Measurements from ENCODE around the gene RASSF8. TPM values are rescaled to one million over a fixed set of nuclear protein-coding genes. Genes with fewer than 3 reads are reported as not detected.

RASSF8 gene
- total and polyA plus RNA-seq, 9 of the 15 experiments (the other 6 are each of a cell fraction or from before 2014, with no cell fraction given), result 0.01 to 0.36 (median 0.12) TPM; not detected in 1

DNA sequence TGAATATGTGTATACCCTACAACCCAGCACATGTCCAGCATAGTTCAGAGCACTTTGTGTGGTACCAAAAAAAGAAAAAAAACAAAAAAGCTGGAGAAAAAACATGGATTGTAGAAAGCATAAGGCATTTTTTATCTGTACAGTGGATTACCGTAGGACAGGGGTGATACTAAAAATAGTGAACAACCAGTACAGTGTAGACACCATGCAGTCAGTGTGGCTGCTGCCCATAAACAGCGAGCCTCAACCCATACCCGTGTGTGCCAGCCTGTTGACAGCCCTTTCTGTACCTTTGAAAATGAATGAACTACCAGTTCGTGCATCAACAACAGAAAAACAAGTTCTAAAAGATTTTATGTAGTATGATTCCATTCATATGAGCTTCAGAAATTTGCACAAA lies 25.1 kb downstream of the RASSF8 start (continued):
- TF ChIP-seq CHCHD3 (CRISPR knock-in tag; IDR thresholded peaks at IDR 0.05) (no peak), RBM17 (IDR thresholded peaks at IDR 0.05; ENCODE audit: borderline replicate concordance, low read depth, low read length) (no peak), KAT8 (IDR thresholded peaks at IDR 0.05; ENCODE audit: low read depth) (no peak), POLR2AphosphoS2 (IDR thresholded peaks at IDR 0.05; ENCODE audit: low read length) (no peak), ZNF668 (CRISPR knock-in tag; IDR thresholded peaks at IDR 0.05) (no peak), FOXA3 (CRISPR knock-in tag; conservative IDR thresholded peaks at IDR 0.05 in 1 of 2, IDR thresholded peaks at IDR 0.05 in 1 of 2) (no peak), STAG1 (CRISPR knock-in tag; IDR thresholded peaks at IDR 0.05; ENCODE audit: borderline replicate concordance) (no peak), TAF9B (IDR thresholded peaks at IDR 0.05; ENCODE audit: partially characterized antibody) (no peak), NELFE (IDR thresholded peaks at IDR 0.05; ENCODE audit: insufficient read depth, insufficient read length) (no peak)
- TF ChIP-seq, protein P1, sequence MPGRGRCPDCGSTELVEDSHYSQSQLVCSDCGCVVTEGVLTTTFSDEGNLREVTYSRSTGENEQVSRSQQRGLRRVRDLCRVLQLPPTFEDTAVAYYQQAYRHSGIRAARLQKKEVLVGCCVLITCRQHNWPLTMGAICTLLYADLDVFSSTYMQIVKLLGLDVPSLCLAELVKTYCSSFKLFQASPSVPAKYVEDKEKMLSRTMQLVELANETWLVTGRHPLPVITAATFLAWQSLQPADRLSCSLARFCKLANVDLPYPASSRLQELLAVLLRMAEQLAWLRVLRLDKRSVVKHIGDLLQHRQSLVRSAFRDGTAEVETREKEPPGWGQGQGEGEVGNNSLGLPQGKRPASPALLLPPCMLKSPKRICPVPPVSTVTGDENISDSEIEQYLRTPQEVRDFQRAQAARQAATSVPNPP (IDR thresholded peaks at IDR 0.05; ENCODE audit: borderline replicate concordance, insufficient read depth, insufficient read length), result no peak
- TF ChIP-seq, protein P2, sequence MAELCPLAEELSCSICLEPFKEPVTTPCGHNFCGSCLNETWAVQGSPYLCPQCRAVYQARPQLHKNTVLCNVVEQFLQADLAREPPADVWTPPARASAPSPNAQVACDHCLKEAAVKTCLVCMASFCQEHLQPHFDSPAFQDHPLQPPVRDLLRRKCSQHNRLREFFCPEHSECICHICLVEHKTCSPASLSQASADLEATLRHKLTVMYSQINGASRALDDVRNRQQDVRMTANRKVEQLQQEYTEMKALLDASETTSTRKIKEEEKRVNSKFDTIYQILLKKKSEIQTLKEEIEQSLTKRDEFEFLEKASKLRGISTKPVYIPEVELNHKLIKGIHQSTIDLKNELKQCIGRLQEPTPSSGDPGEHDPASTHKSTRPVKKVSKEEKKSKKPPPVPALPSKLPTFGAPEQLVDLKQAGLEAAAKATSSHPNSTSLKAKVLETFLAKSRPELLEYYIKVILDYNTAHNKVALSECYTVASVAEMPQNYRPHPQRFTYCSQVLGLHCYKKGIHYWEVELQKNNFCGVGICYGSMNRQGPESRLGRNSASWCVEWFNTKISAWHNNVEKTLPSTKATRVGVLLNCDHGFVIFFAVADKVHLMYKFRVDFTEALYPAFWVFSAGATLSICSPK (IDR thresholded peaks at IDR 0.05; ENCODE audit: borderline replicate concordance), result no peak
- TF ChIP-seq, protein P3, sequence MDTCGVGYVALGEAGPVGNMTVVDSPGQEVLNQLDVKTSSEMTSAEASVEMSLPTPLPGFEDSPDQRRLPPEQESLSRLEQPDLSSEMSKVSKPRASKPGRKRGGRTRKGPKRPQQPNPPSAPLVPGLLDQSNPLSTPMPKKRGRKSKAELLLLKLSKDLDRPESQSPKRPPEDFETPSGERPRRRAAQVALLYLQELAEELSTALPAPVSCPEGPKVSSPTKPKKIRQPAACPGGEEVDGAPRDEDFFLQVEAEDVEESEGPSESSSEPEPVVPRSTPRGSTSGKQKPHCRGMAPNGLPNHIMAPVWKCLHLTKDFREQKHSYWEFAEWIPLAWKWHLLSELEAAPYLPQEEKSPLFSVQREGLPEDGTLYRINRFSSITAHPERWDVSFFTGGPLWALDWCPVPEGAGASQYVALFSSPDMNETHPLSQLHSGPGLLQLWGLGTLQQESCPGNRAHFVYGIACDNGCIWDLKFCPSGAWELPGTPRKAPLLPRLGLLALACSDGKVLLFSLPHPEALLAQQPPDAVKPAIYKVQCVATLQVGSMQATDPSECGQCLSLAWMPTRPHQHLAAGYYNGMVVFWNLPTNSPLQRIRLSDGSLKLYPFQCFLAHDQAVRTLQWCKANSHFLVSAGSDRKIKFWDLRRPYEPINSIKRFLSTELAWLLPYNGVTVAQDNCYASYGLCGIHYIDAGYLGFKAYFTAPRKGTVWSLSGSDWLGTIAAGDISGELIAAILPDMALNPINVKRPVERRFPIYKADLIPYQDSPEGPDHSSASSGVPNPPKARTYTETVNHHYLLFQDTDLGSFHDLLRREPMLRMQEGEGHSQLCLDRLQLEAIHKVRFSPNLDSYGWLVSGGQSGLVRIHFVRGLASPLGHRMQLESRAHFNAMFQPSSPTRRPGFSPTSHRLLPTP (IDR thresholded peaks at IDR 0.05; ENCODE audit: borderline replicate concordance, extremely low read depth, insufficient read length), result no peak
- TF ChIP-seq, protein P4, sequence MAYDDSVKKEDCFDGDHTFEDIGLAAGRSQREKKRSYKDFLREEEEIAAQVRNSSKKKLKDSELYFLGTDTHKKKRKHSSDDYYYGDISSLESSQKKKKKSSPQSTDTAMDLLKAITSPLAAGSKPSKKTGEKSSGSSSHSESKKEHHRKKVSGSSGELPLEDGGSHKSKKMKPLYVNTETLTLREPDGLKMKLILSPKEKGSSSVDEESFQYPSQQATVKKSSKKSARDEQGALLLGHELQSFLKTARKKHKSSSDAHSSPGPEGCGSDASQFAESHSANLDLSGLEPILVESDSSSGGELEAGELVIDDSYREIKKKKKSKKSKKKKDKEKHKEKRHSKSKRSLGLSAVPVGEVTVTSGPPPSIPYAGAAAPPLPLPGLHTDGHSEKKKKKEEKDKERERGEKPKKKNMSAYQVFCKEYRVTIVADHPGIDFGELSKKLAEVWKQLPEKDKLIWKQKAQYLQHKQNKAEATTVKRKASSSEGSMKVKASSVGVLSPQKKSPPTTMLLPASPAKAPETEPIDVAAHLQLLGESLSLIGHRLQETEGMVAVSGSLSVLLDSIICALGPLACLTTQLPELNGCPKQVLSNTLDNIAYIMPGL (CRISPR knock-in tag; IDR thresholded peaks at IDR 0.05), result no peak
